Ovary (tissue), 3 donors: ENCODE data around the gene PIAS1.

Experiments
- POLR2A ChIP-seq: fragments of 450-650 bp; IDR thresholded peaks from one replicate; pipeline ENCODE4 v1.6.1; 2017; ENCODE audit warnings: antibody characterized with exemption, mild to moderate bottlenecking, moderate library complexity
- TF ChIP-seq, protein P1 (sequence below), 3 donors: fragments of 450-650 bp in 2 of 3; fragments of 200-600 bp in 1 of 3; IDR thresholded peaks; one replicate each; pipeline versions ENCODE4 v1.5.1 to v1.8.0; 2016 to 2022; ENCODE audit warnings: antibody characterized with exemption in 3 of 3, mild to moderate bottlenecking in 1 of 3
- donor health status: DM: no; HTN: no; CAD: no.

DNA sequence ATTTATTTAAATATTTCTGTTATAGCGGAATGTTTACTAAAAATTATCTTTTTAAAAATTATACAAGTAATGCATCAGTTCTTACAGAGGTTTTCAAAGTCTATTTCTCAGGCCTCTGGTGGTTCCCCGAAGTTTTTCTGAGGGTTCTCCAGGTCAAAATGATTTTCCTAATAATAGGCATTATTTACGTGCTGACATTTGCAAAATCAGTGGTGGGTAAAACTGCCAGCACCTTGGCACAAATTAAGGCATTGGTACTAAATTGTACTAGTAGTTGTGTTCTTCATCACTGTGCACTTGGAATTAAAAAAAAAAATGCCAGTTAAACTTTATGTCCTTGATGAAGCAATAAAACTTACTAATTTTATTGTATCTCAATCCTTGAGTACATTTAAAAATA lies 9.5 kb downstream of the PIAS1 start:
- no peak for TF ChIP-seq POLR2A
- TF ChIP-seq, protein P1, sequence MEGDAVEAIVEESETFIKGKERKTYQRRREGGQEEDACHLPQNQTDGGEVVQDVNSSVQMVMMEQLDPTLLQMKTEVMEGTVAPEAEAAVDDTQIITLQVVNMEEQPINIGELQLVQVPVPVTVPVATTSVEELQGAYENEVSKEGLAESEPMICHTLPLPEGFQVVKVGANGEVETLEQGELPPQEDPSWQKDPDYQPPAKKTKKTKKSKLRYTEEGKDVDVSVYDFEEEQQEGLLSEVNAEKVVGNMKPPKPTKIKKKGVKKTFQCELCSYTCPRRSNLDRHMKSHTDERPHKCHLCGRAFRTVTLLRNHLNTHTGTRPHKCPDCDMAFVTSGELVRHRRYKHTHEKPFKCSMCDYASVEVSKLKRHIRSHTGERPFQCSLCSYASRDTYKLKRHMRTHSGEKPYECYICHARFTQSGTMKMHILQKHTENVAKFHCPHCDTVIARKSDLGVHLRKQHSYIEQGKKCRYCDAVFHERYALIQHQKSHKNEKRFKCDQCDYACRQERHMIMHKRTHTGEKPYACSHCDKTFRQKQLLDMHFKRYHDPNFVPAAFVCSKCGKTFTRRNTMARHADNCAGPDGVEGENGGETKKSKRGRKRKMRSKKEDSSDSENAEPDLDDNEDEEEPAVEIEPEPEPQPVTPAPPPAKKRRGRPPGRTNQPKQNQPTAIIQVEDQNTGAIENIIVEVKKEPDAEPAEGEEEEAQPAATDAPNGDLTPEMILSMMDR (IDR thresholded peaks at IDR 0.05), result no peak
